GM12878 (cell line): ENCODE measurements around the gene MED19. TPM values are rescaled to one million over a fixed set of nuclear protein-coding genes. Genes with fewer than 3 reads are reported as not detected.

Experiments
- ATAC-seq: fragments of 200-7000 bp; cut with Tn5 transposase; 3 replicates; pipeline ENCODE4 v1.9.1; 2020; ENCODE audit warnings: mild to moderate bottlenecking, moderate library complexity
- BruUV-seq: library from RNA; stranded (reverse); fragments of 400-500 nt; replicated peaks from 2 replicates; lab custom pipeline; 2021; lab: Mats Ljungman, UMichigan
- CTCF ChIA-PET: fragments of 300-600 bp; sonication (Branson Sonifier 250); formaldehyde crosslinking; extraction: SDS; loops from one replicate; lab custom pipeline; 2021; ENCODE audit warnings: inconsistent platforms; lab: Yijun Ruan, JAX
- POLR2A ChIA-PET: fragments of 350-600 bp; formaldehyde crosslinking; extraction: SDS; loops from one replicate; lab custom pipeline; 2021; ENCODE audit warnings: inconsistent platforms; lab: Charles Lee
- RAD21 ChIA-PET: fragments of 300-600 bp; sonication (Branson Sonifier 250); formaldehyde crosslinking; loops from one replicate; lab custom pipeline; 2023; ENCODE audit warnings: antibody characterized with exemption; ENCODE audit not compliant: unreplicated experiment; lab: Charles Lee
- SMC1A ChIA-PET: fragments of 300-600 bp; sonication (Branson Sonifier 250); formaldehyde crosslinking; loops from one replicate; lab custom pipeline; 2023; ENCODE audit not compliant: unreplicated experiment, uncharacterized antibody; lab: Charles Lee
- DNase-seq: peaks from one replicate; pipeline ENCODE4 v3.0.0-alpha.2; 2011; ENCODE audit warnings: low read depth, low spot score
- FAIRE-seq: peaks from 3 replicates; lab custom pipeline; 2011; peaks lifted over from hg19 to GRCh38; lab: Jason Lieb, UNC
- H2AFZ ChIP-seq: 2 replicates; pipeline ENCODE4 v1.6.0; 2011; ENCODE audit warnings: low read depth, low read length, control low read depth; ENCODE audit not compliant: control insufficient read depth
- H3K27ac ChIP-seq: 2 replicates; pipeline ENCODE4 v1.5.1; 2011; ENCODE audit warnings: control low read depth; ENCODE audit not compliant: control insufficient read depth, insufficient read depth
- H3K27me3 ChIP-seq, 2 experiments: replicated peaks in 1 of 2; 2 replicates each; pipeline versions ENCODE4 v1.6.0 to v1.6.1; 2011; ENCODE audit warnings: low read length in 1 of 2; ENCODE audit not compliant: control insufficient read depth in 2 of 2, insufficient read depth in 2 of 2
- H3K36me3 ChIP-seq, 2 experiments: 2 replicates each; pipeline ENCODE4 v1.5.1; 2011; ENCODE audit warnings: low read length in 1 of 2; ENCODE audit not compliant: control insufficient read depth in 2 of 2, insufficient read depth in 2 of 2
- H3K4me1 ChIP-seq: 2 replicates; pipeline ENCODE4 v1.6.1; 2011; ENCODE audit warnings: mild to moderate bottlenecking, low read length, moderate library complexity, mixed read lengths; ENCODE audit not compliant: control insufficient read depth, insufficient read depth
- H3K4me2 ChIP-seq: 2 replicates; pipeline ENCODE4 v1.6.0; 2011; ENCODE audit warnings: control low read depth; ENCODE audit not compliant: control insufficient read depth, insufficient read depth
- H3K4me3 ChIP-seq: fragments of 200-600 bp; sonication (generic); 2 replicates; pipeline ENCODE4 v1.5.1; 2016
- H3K79me2 ChIP-seq: 2 replicates; pipeline ENCODE4 v1.6.0; 2011; ENCODE audit warnings: low read length; ENCODE audit not compliant: control insufficient read depth, insufficient read depth
- H3K9ac ChIP-seq: 2 replicates; pipeline ENCODE4 v1.8.0; 2011; ENCODE audit warnings: low read length, control low read depth, mixed read lengths; ENCODE audit not compliant: control insufficient read depth, insufficient read depth
- H3K9me3 ChIP-seq: replicated peaks from 3 replicates; pipeline ENCODE4 v1.5.1; 2011; ENCODE audit warnings: mild to moderate bottlenecking, low read length; ENCODE audit not compliant: control insufficient read depth, insufficient read depth
- H4K20me1 ChIP-seq: 2 replicates; pipeline ENCODE4 v1.6.0; 2011; ENCODE audit not compliant: control insufficient read depth, insufficient read depth
- E2F4 ChIP-seq: IDR thresholded peaks from 2 replicates; pipeline ENCODE4 v1.6.1; 2012; ENCODE audit warnings: low read depth, low read length, improper control_type of control experiment
- ELK1 ChIP-seq: IDR thresholded peaks from 2 replicates; pipeline ENCODE4 v1.6.1; 2012; ENCODE audit warnings: low read depth, low read length, improper control_type of control experiment
- FOXM1 ChIP-seq: IDR thresholded peaks from 2 replicates; pipeline ENCODE4 v1.6.1; 2012; ENCODE audit warnings: low read depth, mild to moderate bottlenecking, inconsistent platforms, low read length, moderate library complexity
- HCFC1 ChIP-seq: fragments of 150-350 bp; IDR thresholded peaks from 2 replicates; pipeline ENCODE4 v1.6.1; 2014; ENCODE audit warnings: low read length
- LARP7 ChIP-seq: fragments of 450-650 bp; IDR thresholded peaks from 2 replicates; pipeline ENCODE4 v1.6.1; 2017; ENCODE audit warnings: mild to moderate bottlenecking
- POU2F2 ChIP-seq: IDR thresholded peaks from 3 replicates; pipeline ENCODE4 v1.6.1; 2011; ENCODE audit warnings: low read depth, mild to moderate bottlenecking, low read length, borderline replicate concordance
- SKIL ChIP-seq: fragments of 450-650 bp; IDR thresholded peaks from 2 replicates; pipeline ENCODE4 v1.6.1; 2017; ENCODE audit warnings: mild to moderate bottlenecking, low read depth, inconsistent platforms; ENCODE audit not compliant: poor library complexity, severe bottlenecking
- ZNF384 ChIP-seq: IDR thresholded peaks from 2 replicates; pipeline ENCODE4 v1.6.1; 2012; ENCODE audit warnings: low read depth, mild to moderate bottlenecking, low read length, improper control_type of control experiment, borderline replicate concordance
- WGBS: methylation state at CpG from one replicate; pipeline ENCODE4 v1.1.6; 2016; ENCODE audit warnings: low lambda C conversion rate; ENCODE audit not compliant: insufficient replicate concordance, insufficient coverage; ENCODE audit errors: missing lambda C conversion rate; 5-methylcytosine and 5-hydroxymethylcytosine counted together
- in situ Hi-C: fragments of 300-500 bp; cut with MboI; formaldehyde crosslinking; loops from 9 replicates; pipeline ENCODE4 v1.14.3; 2018; ENCODE audit warnings: mixed read lengths
- intact Hi-C: fragments of 100-400 bp; cut with micrococcal nuclease; formaldehyde crosslinking; loops from one replicate; pipeline ENCODE4 v1.14.2; 2022; ENCODE audit not compliant: unreplicated experiment
- polyA plus RNA-seq, 11 experiments: library from polyadenylated mRNA; depleted of rRNA in 4 of 11; unstranded in 6 of 11; stranded (reverse) in 5 of 11; fragments of >200 nt; fragmentation: Nextera tagmentation in 4 of 11; fragmentation: Illumina TruSeq in 1 of 11; extraction: Ambion mirVana in 4 of 11; extraction: Trizol in 1 of 11; gene quantifications; 1 replicate in 1 of 11; 2 replicates in 10 of 11; pipeline versions ENCODE4 v1.2.1 to v1.2.3, GENCODE V29; 2011 to 2016; ENCODE audit warnings: inconsistent platforms in 2 of 11, missing spikeins in 2 of 11, low read depth in 1 of 11
- total RNA-seq, 4 experiments: library from RNA; depleted of rRNA in 3 of 4; stranded (reverse); fragments of >200 nt in 3 of 4; fragmentation: Illumina TruSeq in 1 of 4; extraction: Trizol in 1 of 4; gene quantifications; 2 replicates each; pipeline versions ENCODE4 v1.2.1 to v1.2.3, GENCODE V29; 2013 to 2021
- TF ChIP-seq, protein P1 (sequence below): IDR thresholded peaks from 2 replicates; pipeline ENCODE4 v1.6.1; 2011; ENCODE audit warnings: mild to moderate bottlenecking, low read depth, low read length, moderate library complexity; ENCODE audit not compliant: insufficient replicate concordance
- TF ChIP-seq, protein P2 (sequence below): fragments of 450-650 bp; IDR thresholded peaks from 2 replicates; pipeline ENCODE4 v1.6.1; 2017; ENCODE audit warnings: antibody characterized with exemption, mild to moderate bottlenecking, moderate library complexity

The MED19 gene
- total and polyA plus RNA-seq, 10 of the 15 experiments (the other 5 are each of a cell fraction or from before 2014, with no cell fraction given) = 4.9 to 28.2 (median 17.3) TPM

DNA sequence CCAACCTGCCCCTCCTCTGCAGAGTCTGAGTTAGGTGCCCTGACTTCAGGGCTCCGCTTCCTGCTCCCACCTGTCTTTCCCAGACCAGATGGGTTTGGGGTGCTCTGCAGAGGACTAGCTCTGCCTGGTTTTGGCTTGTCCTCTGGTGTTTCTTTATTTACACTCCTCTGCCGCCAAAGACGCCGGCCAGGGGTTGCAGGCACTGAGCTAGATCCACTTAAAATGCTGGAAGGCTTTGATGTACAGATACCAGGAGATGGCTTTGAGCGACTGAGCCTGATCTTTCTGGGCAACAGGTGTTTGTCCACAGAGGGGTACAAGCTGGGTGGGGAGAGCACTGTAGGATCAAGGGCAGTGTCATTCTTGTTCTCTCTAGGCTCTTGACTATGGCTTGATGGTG is 33.2 kb upstream of the MED19 start:
- WGBS = 98% methylated on average over 5 of the region's 5 CpGs
- peaks cover 12 to 17% of the 10 kb centered on the region in 2 experiments for H3K36me3 ChIP-seq
- ChIA-PET SMC1A (interaction anchor here (0.6 to 8.3 kb wide), 7 partner anchors 13 to 190 kb away, joined by 3 to 83 read pairs (median 5); partner anchors contain the start of gene CTNND1), RAD21 (interaction anchor here (0.6 to 4.7 kb wide), 3 partner anchors 31 to 57 kb away, joined by 3 to 25 read pairs (median 3); no protein-coding TSS in a partner anchor), POLR2A (interaction anchor here (6.4 kb wide), 1 partner anchor 15 kb away, joined by 63 read pairs; the partner anchor contains the start of gene CTNND1), CTCF (interaction anchor here (0.9 to 12.2 kb wide), 3 partner anchors 18 to 55 kb away, joined by 3 to 227 read pairs (median 4); no protein-coding TSS in a partner anchor)
- TF ChIP-seq SKIL (no peak), POU2F2 (no peak), E2F4 (no peak), LARP7 (no peak), ELK1 (no peak), ZNF384 (no peak), FOXM1 (no peak), HCFC1 (no peak)
- TF ChIP-seq, protein P1, sequence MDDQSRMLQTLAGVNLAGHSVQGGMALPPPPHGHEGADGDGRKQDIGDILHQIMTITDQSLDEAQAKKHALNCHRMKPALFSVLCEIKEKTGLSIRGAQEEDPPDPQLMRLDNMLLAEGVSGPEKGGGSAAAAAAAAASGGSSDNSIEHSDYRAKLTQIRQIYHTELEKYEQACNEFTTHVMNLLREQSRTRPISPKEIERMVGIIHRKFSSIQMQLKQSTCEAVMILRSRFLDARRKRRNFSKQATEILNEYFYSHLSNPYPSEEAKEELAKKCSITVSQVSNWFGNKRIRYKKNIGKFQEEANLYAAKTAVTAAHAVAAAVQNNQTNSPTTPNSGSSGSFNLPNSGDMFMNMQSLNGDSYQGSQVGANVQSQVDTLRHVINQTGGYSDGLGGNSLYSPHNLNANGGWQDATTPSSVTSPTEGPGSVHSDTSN = no peak
- TF ChIP-seq, protein P2, sequence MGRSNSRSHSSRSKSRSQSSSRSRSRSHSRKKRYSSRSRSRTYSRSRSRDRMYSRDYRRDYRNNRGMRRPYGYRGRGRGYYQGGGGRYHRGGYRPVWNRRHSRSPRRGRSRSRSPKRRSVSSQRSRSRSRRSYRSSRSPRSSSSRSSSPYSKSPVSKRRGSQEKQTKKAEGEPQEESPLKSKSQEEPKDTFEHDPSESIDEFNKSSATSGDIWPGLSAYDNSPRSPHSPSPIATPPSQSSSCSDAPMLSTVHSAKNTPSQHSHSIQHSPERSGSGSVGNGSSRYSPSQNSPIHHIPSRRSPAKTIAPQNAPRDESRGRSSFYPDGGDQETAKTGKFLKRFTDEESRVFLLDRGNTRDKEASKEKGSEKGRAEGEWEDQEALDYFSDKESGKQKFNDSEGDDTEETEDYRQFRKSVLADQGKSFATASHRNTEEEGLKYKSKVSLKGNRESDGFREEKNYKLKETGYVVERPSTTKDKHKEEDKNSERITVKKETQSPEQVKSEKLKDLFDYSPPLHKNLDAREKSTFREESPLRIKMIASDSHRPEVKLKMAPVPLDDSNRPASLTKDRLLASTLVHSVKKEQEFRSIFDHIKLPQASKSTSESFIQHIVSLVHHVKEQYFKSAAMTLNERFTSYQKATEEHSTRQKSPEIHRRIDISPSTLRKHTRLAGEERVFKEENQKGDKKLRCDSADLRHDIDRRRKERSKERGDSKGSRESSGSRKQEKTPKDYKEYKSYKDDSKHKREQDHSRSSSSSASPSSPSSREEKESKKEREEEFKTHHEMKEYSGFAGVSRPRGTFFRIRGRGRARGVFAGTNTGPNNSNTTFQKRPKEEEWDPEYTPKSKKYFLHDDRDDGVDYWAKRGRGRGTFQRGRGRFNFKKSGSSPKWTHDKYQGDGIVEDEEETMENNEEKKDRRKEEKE = no peak
- H3K79me2 ChIP-seq = peaks cover 21% of the 10 kb centered on the region
- ATAC-seq (no peak), FAIRE-seq (no peak), DNase-seq (no peak)
- no peak overlapping the region for H2AFZ ChIP-seq
- intact Hi-C loops = no loop called here
- no peak overlapping the region for H3K9ac ChIP-seq
- no peaks in the 10 kb centered on the region for H3K4me1 ChIP-seq
- no peak overlapping the region for H3K27ac ChIP-seq
- H3K9me3 ChIP-seq = no peaks in the 10 kb centered on the region
- in situ Hi-C loops = no loop called here
- BruUV-seq = no TSS peak
- no peaks in the 10 kb centered on the region for H3K27me3 ChIP-seq
- no peak overlapping the region for H3K4me3 ChIP-seq
- H4K20me1 ChIP-seq = no peaks in the 10 kb centered on the region
- no peak overlapping the region for H3K4me2 ChIP-seq
